Measurements from ENCODE around the gene SLC9A6.

SLC9A6 gene

DNA sequence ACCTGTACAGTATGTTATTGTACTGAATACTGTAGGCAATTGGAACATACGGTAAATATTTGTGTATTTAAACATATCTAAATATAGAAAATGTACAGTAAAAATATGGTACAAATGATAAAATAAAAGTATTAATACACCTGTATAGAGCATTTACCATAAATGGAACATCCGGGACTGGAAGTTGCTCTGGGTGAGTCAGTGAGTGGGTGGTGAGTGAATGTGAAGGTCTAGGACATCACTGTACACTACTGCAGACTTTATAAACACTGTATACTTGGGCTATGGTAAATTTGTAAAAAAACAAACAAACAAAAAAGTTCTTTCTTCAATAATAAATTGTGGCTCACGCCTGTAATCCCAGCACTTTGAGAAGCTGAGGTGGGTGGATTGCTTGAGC lies 109.7 kb downstream of the SLC9A6 start:
- no peak for TF ChIP-seq JUND (IDR thresholded peaks at IDR 0.05; ENCODE audit: low read depth)
- in situ Hi-C loops (cut with HindIII; ENCODE audit: low pct_unique_long_range_greater_than_20kb, low sequenced_read_pairs), result no loop called here
- no peak for DNase-seq (ENCODE audit: low read depth in 1 of 2, low spot score in 1 of 2)
